Lung (tissue), 12 donors: ENCODE results near the gene PXMP4. TPM values are rescaled to one million over a fixed set of nuclear protein-coding genes. Genes with fewer than 3 reads are reported as not detected.

ENCODE experiments used
- ATAC-seq: fragments of 200-7000 bp; cut with Tn5 transposase; one replicate; pipeline ENCODE4 v1.9.1; 2020; ENCODE audit warnings: moderate number of reproducible peaks; ENCODE audit not compliant: insufficient read depth, low FRiP score
- DNase-seq, 3 donors: peaks; one replicate each; pipeline ENCODE4 v3.0.0-alpha.2; 2013 to 2017
- H3K27ac ChIP-seq, 2 donors: one replicate each; pipeline ENCODE4 v1.5.1; 2013; ENCODE audit warnings: mild to moderate bottlenecking in 2 of 2, moderate library complexity in 2 of 2, control low read depth in 1 of 2, inconsistent platforms in 1 of 2, low read depth in 1 of 2, low read length in 1 of 2
- H3K27me3 ChIP-seq, 3 donors: one replicate each; pipeline ENCODE4 v1.5.1; 2013; ENCODE audit warnings: low read length in 2 of 3; ENCODE audit not compliant: control insufficient read depth in 3 of 3, insufficient read depth in 3 of 3
- H3K36me3 ChIP-seq, 4 donors: one replicate each; pipeline ENCODE4 v1.5.1; 2013; ENCODE audit warnings: low read length in 4 of 4, mild to moderate bottlenecking in 1 of 4, moderate library complexity in 1 of 4; ENCODE audit not compliant: control insufficient read depth in 4 of 4, insufficient read depth in 4 of 4
- H3K4me1 ChIP-seq, 5 donors: one replicate each; pipeline ENCODE4 v1.5.1; 2013; ENCODE audit warnings: low read length in 5 of 5, mild to moderate bottlenecking in 2 of 5, moderate library complexity in 1 of 5; ENCODE audit not compliant: control insufficient read depth in 5 of 5, insufficient read depth in 5 of 5
- H3K4me3 ChIP-seq: one replicate; pipeline ENCODE4 v1.5.1; 2013; ENCODE audit warnings: mild to moderate bottlenecking, control low read depth, moderate library complexity
- H3K9ac ChIP-seq, 2 donors: one replicate each; pipeline ENCODE4 v1.5.1; 2013; ENCODE audit warnings: low read length in 2 of 2, control low read depth in 1 of 2; ENCODE audit not compliant: insufficient read depth in 1 of 2
- H3K9me3 ChIP-seq, 4 donors: one replicate each; pipeline ENCODE4 v1.5.1; 2013; ENCODE audit warnings: low read length in 3 of 4, mild to moderate bottlenecking in 1 of 4, moderate library complexity in 1 of 4; ENCODE audit not compliant: control insufficient read depth in 4 of 4, insufficient read depth in 3 of 4
- CTCF ChIP-seq: IDR thresholded peaks from 2 replicates; pipeline ENCODE4 v1.5.1; 2012; ENCODE audit warnings: mild to moderate bottlenecking; ENCODE audit errors: control extremely low read depth, extremely low read depth
- WGBS, 2 donors: extraction: QIAGEN DNeasy Blood & Tissue Kit; methylation state at CpG; one replicate each; pipeline ENCODE4 v1.1.7; 2013; 5-methylcytosine and 5-hydroxymethylcytosine counted together
- polyA plus RNA-seq, 2 donors: library from polyadenylated mRNA; stranded (reverse); fragments of 200-250 nt; gene quantifications; one replicate each; pipeline ENCODE4 v1.2.1, GENCODE V29; 2013
- total RNA-seq, 2 donors: library from RNA; depleted of rRNA in 1 of 2; stranded (reverse); fragments of >200 nt in 1 of 2; gene quantifications; one replicate each; pipeline ENCODE4 v1.2.1, GENCODE V29; 2014 to 2021
- donor health status: control.
- donor health status: control.
- donor health status: Bipolar disorder and iron deficiency.
- donor health status: healthy.
- donor health status: DM: yes; HTN: yes; CAD: no.

Gene PXMP4
- total and polyA plus RNA-seq, 4 donors: 10.2 to 36.8 (median 26.8) TPM

GRCh38 chr20:33666293-33667244 lies 53.5 kb downstream of the PXMP4 start, which contains the start of gene ACTL10:
Gene ACTL10, plus strand, starts transcription at chr20:33666943. Its CDS starts 555 bp downstream, at chr20:33667498.
- DNase-seq (peak; percentile 98), ATAC-seq (peak; percentile 78)
- H3K36me3 ChIP-seq: peaks cover 0 to 6% (median 3%) of the 10 kb centered on the region in 4 donors
- H3K9me3 ChIP-seq: no peaks in the 10 kb centered on the region
- H3K27me3 ChIP-seq: no peaks in the 10 kb centered on the region
- no peak within 1 kb of the TSS for H3K9ac ChIP-seq
- peak within 1 kb of the TSS; percentile 80 to 86 for H3K27ac ChIP-seq
- peak within 1 kb of the TSS; percentile 30 for H3K4me3 ChIP-seq
- H3K4me1 ChIP-seq: peaks cover 0 to 37% (median 4%) of the 10 kb centered on the region in 5 donors
- WGBS, 2 donors: 2 to 7% methylated on average over 40 to 50 of the region's 50 CpGs
- TF ChIP-seq CTCF: no peak

- Histone ChIP-seq H3K27me3 (no peaks in the 10 kb centered on the region), H3K36me3 (peaks cover 0 to 6% (median 2%) of the 10 kb centered on the region in 4 donors), H3K9ac (no peak overlapping the region), H3K4me1 (peaks cover 0 to 37% (median 4%) of the 10 kb centered on the region in 5 donors), H3K4me3 (no peak overlapping the region), H3K9me3 (no peaks in the 10 kb centered on the region), H3K27ac (peak overlapping the region in 1 of 2 donors; percentile 3)
- no peak for TF ChIP-seq CTCF
- DNase-seq (no peak), ATAC-seq (no peak)
- WGBS, 2 donors: 97 to 98% methylated on average over 2 of the region's 2 CpGs
Observed at GRCh38 chr20:33664762-33665144, 55.4 kb downstream of the PXMP4 start.

GRCh38 chr20:33664085-33664761 lies 55.9 kb downstream of the PXMP4 start:
- ATAC-seq (no peak), DNase-seq (no peak)
- H3K27ac ChIP-seq: peak overlapping the region; percentile 86 to 92
- H3K4me1 ChIP-seq: peaks cover 0 to 37% (median 4%) of the 10 kb centered on the region in 5 donors
- WGBS, 2 donors: 52 to 57% methylated on average over 9 of the region's 9 CpGs
- no peaks in the 10 kb centered on the region for H3K27me3 ChIP-seq
- H3K36me3 ChIP-seq: peaks cover 0 to 7% (median 3%) of the 10 kb centered on the region in 4 donors
- peak overlapping the region; percentile 46 for H3K4me3 ChIP-seq
- peak overlapping the region; percentile 39 to 66 for H3K9ac ChIP-seq
- H3K9me3 ChIP-seq: no peaks in the 10 kb centered on the region
- TF ChIP-seq CTCF: no peak
